Measurements from ENCODE around the gene CLDN15.
"Not testable (repeated sequence)": the region's sequence is repeated elsewhere in the genome, so short reads cannot be mapped to it uniquely, and the experiment has no call there.

CLDN15 gene

DNA sequence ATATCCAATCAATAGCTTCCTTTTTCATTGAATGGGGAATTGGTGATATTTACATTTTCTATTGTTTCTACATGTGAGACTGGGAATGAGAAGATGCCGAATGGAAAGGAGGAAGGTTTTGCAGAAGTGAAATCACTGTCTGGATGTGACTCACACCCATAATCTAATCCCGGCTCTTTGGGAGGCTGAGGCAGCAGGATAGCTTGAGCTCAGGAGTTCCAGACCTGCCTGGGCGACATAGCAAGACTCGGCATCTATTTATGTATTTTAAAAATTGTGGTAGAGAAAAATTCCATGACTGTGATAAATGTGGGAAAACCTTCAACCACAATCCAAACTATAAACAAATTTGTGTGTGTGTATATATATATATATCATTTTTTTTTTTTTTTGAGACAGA, 18.2 kb upstream of the CLDN15 start:
- TF ChIP-seq ZNF274 (IDR thresholded peaks at IDR 0.05; ENCODE audit: low read depth, low read length): no peak
- H3K4me3 ChIP-seq (ENCODE audit: low read length): no peak overlapping the region

GRCh38 chr7:101253199-101253598, 15.6 kb upstream of the CLDN15 start:
- not testable (repeated sequence) for H3K4me3 ChIP-seq (ENCODE audit: low read length)

DNA sequence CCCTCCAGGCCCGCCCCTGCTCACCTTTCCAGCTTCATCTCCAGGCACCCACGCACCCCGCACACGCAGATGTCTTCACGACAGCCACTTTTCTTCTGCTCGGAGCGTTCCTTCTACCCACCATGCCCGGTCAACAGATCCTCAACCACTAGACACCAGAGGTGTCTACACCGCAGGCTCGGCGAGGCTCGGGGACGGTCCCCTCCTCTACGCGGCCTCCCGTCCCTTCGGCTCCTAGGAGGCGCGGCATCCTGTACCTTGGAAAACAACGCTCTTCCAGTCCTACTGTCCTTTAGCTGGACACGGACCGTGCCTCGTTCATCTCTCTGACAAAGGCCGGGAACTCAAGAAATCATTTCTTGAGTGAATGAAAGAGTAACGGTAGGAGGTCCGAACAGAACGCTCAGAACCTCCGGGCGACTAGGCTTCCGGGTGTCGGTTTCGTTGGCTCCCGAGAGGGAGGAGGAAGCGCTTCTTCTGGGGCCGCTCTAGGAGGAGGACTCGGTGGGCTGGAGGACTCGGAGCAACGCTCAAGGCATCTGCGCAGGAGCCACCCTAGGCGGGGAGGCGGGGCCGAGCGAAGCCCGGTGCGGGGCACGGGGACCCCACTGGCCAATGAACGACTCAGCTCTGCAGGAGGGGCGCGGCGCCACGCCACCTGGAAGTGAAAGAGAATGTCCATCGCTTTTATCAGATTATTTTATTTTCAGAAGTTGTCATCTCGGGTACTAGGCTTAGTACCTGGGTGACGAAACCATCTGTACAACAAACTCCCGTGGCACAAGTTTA, 14.5 kb upstream of the CLDN15 start:
- peak overlapping the region; percentile 99 for H3K4me3 ChIP-seq (ENCODE audit: low read length)
- no peak for TF ChIP-seq ZNF274 (IDR thresholded peaks at IDR 0.05; ENCODE audit: low read depth, low read length)

DNA sequence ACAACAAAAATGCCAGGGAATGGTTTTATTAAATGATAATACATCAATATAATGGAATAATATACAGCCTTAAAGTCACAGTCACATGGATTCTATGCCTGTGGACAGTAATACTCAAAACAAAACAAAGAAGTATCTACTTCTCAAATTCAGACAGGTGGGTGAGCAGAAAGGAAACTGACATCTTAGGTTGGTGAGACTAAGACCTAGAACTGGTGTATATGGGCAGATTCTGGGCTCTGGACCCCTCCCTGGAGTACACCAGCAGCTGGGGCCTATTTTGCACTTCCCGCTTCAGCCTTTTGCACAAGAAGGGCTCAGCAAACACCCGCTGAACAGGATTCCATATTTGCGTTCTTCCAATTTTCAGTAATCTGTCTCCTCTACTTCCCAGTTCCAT, 12.7 kb upstream of the CLDN15 start:
- peak overlapping the region; percentile 99; the same call in 1 of the 2 replicates for H3K4me3 ChIP-seq (ENCODE audit: low read length)
- no peak for TF ChIP-seq ZNF274 (IDR thresholded peaks at IDR 0.05; ENCODE audit: low read depth, low read length)

DNA sequence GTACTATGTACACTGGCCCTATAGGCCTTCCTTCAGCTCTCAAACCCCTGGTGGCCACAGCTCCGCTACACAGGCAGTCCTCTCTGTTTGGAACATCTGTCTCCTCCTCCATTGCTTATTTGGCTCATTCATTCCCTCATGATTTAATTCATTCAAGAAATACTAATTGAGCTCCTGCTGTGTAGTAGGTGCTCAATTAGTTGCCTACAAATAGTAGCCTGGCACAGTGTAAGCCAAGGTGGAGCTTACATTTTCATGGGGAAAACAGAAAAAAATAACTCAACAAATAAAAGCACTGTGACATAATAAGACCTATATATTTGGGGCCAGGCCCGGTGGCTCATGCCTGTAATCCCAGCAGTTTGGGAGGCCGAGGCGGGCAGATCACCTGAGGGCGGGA, 10.7 kb upstream of the CLDN15 start:
- TF ChIP-seq ZNF274 (IDR thresholded peaks at IDR 0.05; ENCODE audit: low read depth, low read length): no peak
- no peak overlapping the region for H3K4me3 ChIP-seq (ENCODE audit: low read length)

- peak overlapping the region; percentile 71; the same call in 1 of the 2 replicates for H3K4me3 ChIP-seq (ENCODE audit: low read length)
- no peak for TF ChIP-seq ZNF274 (IDR thresholded peaks at IDR 0.05; ENCODE audit: low read depth, low read length)
These were observed 7.6 kb upstream of the CLDN15 start for GRCh38 chr7:101245147-101245668.

DNA sequence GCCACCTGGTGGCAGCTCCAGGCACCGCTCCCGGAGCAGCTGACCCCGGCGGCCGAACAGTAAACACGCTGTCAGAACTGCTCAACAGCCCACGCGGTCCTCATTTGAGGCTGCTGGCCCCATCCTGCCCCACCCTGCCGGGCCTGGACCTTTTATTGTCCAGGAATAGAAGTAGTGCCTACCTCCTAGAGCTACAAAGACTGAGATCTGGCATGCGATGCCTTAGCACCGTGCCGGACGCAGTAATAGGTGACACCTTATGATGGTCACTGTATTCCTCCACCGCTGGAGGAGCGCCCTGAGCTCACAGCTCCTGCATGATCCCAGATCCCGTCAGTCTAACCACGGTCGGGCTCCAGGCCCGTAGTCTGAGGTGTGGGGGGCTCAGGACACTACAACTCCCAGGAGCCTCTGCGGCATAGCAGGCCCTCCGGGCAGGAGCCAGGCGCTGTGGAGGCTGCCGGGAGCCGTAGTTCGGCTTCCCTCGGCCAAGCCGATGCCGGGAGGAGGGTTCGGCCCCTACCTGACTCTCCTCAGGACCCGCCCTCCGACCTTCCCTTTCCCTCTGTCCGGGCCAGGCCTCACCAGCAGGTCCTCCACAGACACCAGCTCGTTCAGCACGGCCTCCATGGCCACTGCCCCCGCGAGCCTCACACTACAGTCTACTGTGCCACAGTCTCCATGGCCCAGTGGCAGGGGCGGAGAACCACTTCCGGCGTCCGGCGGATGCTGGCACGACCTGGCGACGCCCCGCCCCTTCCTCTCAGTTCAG, 7.0 kb upstream of the CLDN15 start, which contains the start of gene FIS1:
TSS of gene FIS1 (minus strand) at position 707 of the 772 bp plus-strand sequence. CDS start at position 630, 77 bp downstream.
- peak within 1 kb of the TSS; percentile 71 for H3K4me3 ChIP-seq (ENCODE audit: low read length)
- TF ChIP-seq ZNF274 (IDR thresholded peaks at IDR 0.05; ENCODE audit: low read depth, low read length): no peak

DNA sequence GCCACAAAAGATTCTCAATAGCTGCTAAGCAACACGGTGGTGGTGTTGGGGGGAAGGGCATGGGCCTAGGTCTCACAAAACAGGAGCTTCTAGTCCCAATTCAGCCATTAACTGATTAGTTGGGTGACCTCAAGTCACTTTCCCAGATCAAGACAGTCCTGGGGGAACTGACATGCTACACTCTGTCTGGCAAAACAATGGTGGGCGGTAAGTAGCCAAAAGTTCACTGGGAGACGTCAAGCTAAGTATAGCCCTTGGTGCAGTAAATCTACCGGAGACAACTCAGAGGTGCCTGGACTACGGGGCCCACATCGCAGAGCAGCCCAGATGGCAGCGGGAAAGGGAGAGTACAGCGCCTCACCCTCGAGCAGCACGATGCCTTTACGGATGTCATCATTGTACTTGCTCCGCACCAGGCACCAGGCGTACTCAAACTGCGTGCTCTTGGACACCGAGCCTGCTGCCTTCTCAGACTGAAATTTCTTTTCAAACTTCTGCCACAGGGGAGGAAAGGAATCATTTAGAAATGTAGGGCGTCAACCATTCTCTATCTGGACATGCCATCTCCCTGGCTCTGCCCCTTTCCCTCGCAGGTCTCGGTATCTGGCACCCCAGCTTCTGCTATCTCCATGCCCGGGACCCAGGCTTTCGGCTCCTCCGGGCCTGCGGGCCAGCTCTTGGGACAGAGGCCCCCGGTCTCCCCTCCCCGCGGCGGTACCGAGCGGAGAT, 6.2 kb upstream of the CLDN15 start:
- TF ChIP-seq ZNF274 (IDR thresholded peaks at IDR 0.05; ENCODE audit: low read depth, low read length): no peak
- H3K4me3 ChIP-seq (ENCODE audit: low read length): peak overlapping the region; percentile 71; the same call in 1 of the 2 replicates

DNA sequence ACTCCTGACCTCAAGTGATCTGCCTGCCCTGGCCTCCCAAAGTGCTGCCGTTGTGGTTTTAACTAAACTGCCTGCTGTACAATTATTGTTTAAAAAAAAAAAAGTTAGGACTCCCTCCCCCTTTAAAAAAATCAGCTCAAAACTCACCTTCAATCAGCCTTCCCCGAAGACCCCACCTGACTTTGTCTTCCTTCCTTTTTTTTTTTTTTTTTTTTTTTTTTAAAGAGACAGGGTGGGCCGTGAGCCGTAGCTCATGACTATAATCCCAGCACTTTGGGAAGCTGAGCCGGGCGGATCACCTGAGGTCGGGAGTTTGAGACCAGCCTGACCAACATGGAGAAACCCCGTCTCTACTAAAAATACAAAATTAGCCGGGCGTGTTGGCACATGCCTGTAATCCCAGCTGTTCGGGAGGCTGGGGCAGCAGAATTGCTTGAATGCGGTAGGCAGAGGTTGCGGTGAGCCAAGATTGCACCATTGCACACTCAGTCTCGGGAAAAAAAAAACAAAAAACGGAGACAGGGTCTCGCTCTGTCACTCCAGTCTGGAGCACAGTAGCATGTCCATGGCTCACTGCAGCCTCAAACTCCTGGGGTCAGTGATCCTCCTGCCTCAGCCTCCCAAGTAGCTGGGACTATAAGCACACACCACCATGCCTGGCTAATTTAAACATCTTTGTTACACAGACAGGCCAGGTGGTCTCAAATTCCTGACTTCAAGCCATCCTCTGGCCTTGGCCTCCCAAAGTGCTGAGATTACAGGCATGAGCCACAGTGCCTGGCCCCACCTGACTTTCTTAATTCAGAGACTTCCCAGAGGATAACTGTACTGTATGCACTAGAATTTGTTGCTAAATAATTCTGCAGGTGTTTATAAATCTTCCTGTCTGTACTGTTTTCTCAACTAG, 4.1 kb upstream of the CLDN15 start:
- H3K4me3 ChIP-seq (ENCODE audit: low read length): no peak overlapping the region
- no peak for TF ChIP-seq ZNF274 (IDR thresholded peaks at IDR 0.05; ENCODE audit: low read depth, low read length)

DNA sequence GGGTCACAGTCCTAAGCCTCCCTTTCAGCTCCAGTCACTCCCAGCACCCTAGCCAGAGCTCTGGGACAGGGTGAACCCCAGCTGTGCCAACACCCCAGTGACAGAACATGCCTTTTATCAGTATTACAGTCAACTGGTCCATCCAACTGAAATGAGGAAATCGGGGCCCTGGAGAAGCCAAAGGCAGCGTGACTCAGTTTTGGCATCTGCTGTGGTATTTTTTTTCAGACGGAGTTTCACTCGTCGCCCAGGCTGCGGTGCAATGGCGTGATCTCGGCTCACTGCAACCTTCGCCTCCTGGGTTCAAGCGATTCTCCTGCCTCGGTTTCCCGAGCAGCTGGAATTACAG, 3.4 kb upstream of the CLDN15 start:
- TF ChIP-seq ZNF274 (IDR thresholded peaks at IDR 0.05; ENCODE audit: low read depth, low read length): no peak
- H3K4me3 ChIP-seq (ENCODE audit: low read length): no peak overlapping the region

- TF ChIP-seq ZNF274 (IDR thresholded peaks at IDR 0.05; ENCODE audit: low read depth, low read length): no peak
These were observed 2.8 kb upstream of the CLDN15 start for GRCh38 chr7:101240226-101241014.

DNA sequence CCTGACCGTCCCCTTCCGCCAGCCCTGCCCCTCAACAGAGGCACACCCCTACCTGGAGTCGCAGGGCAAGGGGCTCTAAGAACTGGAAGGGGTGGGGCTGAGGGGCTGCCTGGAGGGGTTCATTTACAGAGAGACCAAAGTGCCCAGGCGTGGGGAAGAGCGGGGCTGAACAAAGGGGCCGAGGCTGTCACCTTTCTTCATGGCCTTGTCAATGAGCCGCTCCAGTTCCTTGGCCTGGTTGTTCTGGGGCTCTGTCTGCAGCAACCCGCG, 2.3 kb upstream of the CLDN15 start:
- TF ChIP-seq ZNF274 (IDR thresholded peaks at IDR 0.05; ENCODE audit: low read depth, low read length): no peak
- H3K4me3 ChIP-seq (ENCODE audit: low read length): no peak overlapping the region

More at GRCh38 chr7:101240226-101241014, 2.8 kb upstream of the CLDN15 start:
- H3K4me3 ChIP-seq (ENCODE audit: low read length): no peak overlapping the region
